Esophagus squamous epithelium (tissue), 5 donors: ENCODE measurements around the gene PSME4. TPM values are rescaled to one million over a fixed set of nuclear protein-coding genes. Genes with fewer than 3 reads are reported as not detected.

Experiments used
- DNase-seq: peaks from one replicate; lab custom pipeline; 2025; lab: John Stamatoyannopoulos, UW
- H3K27ac ChIP-seq, 4 donors: fragments of 200-600 bp; sonication (generic); one replicate each; pipeline ENCODE4 v1.5.1; 2016 to 2019; ENCODE audit warnings: mild to moderate bottlenecking in 1 of 4
- H3K27me3 ChIP-seq, 4 donors: fragments of 200-600 bp; sonication (generic); 1 replicate in 3 of 4; 2 replicates in 1 of 4; pipeline versions ENCODE4 v1.5.1 to v1.6.0; 2017 to 2021; ENCODE audit warnings: antibody characterized with exemption in 1 of 4
- H3K36me3 ChIP-seq, 3 donors: fragments of 200-600 bp; sonication (generic); one replicate each; pipeline ENCODE4 v1.5.1; 2016 to 2019
- H3K4me1 ChIP-seq, 3 donors: fragments of 200-600 bp; sonication (generic); one replicate each; pipeline ENCODE4 v1.5.1; 2017 to 2019
- H3K4me3 ChIP-seq, 4 donors: fragments of 200-600 bp; sonication (generic); 1 replicate in 3 of 4; 2 replicates in 1 of 4; pipeline ENCODE4 v1.5.1; 2016 to 2019; ENCODE audit warnings: mild to moderate bottlenecking in 2 of 4, moderate library complexity in 1 of 4
- H3K9me3 ChIP-seq, 3 donors: fragments of 200-600 bp; sonication (generic); one replicate each; pipeline ENCODE4 v1.5.1; 2016 to 2019
- POLR2A ChIP-seq, 4 donors: fragments of 450-650 bp; IDR thresholded peaks; one replicate each; pipeline ENCODE4 v1.6.1; 2017; ENCODE audit warnings: antibody characterized with exemption in 4 of 4, mild to moderate bottlenecking in 4 of 4, moderate library complexity in 3 of 4
- WGBS, 2 donors: methylation state at CpG; one replicate each; pipeline ENCODE4 v1.1.5; 2018; 5-methylcytosine and 5-hydroxymethylcytosine counted together
- intact Hi-C: fragments of 100-400 bp; cut with DNase I; formaldehyde crosslinking; loops from one replicate; pipeline ENCODE4 v1.15.0; 2022
- total RNA-seq, 4 donors: library from RNA; depleted of rRNA; stranded (reverse); fragments of >200 nt; gene quantifications; one replicate each; pipeline ENCODE4 v1.1.0, GENCODE V29; 2016
- TF ChIP-seq, protein P1 (sequence below), 6 experiments: fragments of 450-650 bp in 4 of 6; fragments of 200-600 bp in 2 of 6; sonication (generic) in 2 of 6; IDR thresholded peaks; one replicate each; pipeline ENCODE4 v1.5.1; 2016 to 2019; ENCODE audit warnings: antibody characterized with exemption in 6 of 6, mild to moderate bottlenecking in 4 of 6, moderate library complexity in 4 of 6
- donor health status: DM: yes; HTN: yes; CAD: no.

The PSME4 gene
- total RNA-seq, 4 donors from 2014 or later: 26.0 to 58.9 (median 44.0) TPM

DNA sequence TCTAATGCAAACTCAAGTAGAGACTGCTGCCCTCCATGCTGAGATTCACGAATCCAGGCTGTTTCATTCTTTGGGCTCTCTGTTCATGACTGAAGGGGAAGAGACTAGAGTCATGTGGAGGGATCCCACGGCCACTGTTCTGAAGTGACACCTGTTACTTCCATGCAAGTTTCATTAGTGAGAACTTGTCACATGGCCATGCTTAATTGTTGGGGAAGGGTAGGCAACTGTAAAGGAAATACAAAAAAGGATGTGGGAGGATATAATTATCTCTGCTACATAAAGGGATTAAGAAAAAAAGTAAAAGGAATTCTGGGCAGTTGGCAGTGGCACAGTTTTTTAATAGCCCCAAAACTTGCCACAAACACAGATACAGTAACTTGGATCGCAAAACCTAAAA lies 28.0 kb upstream of the PSME4 start:
- H3K4me3 ChIP-seq: no peak overlapping the region
- no peaks in the 10 kb centered on the region for H3K36me3 ChIP-seq
- H3K4me1 ChIP-seq: no peaks in the 10 kb centered on the region
- intact Hi-C loops: no loop called here
- H3K27ac ChIP-seq: no peak overlapping the region
- DNase-seq: no peak
- WGBS, 2 donors: 85 to 93% methylated on average over 3 of the region's 3 CpGs
- no peaks in the 10 kb centered on the region for H3K27me3 ChIP-seq
- H3K9me3 ChIP-seq: no peaks in the 10 kb centered on the region
- no peak for TF ChIP-seq POLR2A (IDR thresholded peaks at IDR 0.05)
- TF ChIP-seq, protein P1, sequence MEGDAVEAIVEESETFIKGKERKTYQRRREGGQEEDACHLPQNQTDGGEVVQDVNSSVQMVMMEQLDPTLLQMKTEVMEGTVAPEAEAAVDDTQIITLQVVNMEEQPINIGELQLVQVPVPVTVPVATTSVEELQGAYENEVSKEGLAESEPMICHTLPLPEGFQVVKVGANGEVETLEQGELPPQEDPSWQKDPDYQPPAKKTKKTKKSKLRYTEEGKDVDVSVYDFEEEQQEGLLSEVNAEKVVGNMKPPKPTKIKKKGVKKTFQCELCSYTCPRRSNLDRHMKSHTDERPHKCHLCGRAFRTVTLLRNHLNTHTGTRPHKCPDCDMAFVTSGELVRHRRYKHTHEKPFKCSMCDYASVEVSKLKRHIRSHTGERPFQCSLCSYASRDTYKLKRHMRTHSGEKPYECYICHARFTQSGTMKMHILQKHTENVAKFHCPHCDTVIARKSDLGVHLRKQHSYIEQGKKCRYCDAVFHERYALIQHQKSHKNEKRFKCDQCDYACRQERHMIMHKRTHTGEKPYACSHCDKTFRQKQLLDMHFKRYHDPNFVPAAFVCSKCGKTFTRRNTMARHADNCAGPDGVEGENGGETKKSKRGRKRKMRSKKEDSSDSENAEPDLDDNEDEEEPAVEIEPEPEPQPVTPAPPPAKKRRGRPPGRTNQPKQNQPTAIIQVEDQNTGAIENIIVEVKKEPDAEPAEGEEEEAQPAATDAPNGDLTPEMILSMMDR (IDR thresholded peaks at IDR 0.05): no peak

DNA sequence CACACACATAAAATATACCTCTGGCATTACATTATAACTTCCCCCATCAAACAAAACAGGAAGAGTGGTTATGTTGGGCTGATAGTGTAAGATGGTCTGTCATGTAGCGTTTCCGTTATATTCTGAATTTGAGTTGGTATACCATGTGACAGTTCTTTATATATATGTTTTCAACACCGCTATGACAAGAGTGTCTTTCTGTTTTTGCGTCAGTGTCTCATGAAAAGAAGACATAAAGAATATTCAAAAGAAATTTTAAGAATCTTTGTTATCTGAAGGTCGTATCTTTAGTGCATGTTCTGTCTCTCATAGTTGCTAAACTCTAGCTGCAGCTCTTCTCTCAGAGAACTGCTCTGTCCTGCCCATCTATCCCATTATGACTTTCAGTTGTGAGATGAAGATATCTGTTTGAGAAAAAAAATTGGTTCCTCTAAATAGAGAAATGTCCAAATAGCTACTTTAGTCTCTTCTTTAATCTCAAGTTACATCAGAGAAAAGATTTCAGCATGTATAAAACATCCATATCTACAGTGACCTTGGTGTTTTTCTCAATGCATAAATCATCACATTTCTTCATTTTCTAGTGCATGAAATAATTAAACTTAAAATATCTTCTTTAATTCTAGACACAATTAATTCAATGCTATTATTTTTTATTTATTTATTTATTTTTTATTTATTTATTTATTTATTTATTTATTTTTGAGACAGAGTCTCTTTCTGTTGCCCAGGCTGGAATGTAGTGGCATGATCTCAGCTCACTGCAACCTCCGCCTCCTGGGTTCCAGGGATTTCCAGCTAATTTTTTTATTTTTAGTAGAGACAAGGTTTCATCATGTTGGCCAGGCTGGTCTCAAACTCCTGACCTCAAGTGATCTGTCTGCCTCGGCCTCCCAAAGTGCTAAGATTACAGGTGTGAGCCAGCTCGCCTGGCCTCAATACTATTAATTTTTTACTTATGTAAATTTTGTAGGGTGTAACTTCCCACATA lies 24.3 kb upstream of the PSME4 start:
- no peaks in the 10 kb centered on the region for H3K36me3 ChIP-seq
- H3K9me3 ChIP-seq: no peaks in the 10 kb centered on the region
- no peaks in the 10 kb centered on the region for H3K4me1 ChIP-seq
- WGBS, 2 donors: 83 to 87% methylated on average over 8 of the region's 8 CpGs
- H3K27ac ChIP-seq: no peak overlapping the region
- H3K27me3 ChIP-seq: no peaks in the 10 kb centered on the region
- DNase-seq: no peak
- no peak overlapping the region for H3K4me3 ChIP-seq
- TF ChIP-seq POLR2A (IDR thresholded peaks at IDR 0.05): no peak
- TF ChIP-seq, protein P1 (IDR thresholded peaks at IDR 0.05): no peak
- intact Hi-C loops: no loop called here

DNA sequence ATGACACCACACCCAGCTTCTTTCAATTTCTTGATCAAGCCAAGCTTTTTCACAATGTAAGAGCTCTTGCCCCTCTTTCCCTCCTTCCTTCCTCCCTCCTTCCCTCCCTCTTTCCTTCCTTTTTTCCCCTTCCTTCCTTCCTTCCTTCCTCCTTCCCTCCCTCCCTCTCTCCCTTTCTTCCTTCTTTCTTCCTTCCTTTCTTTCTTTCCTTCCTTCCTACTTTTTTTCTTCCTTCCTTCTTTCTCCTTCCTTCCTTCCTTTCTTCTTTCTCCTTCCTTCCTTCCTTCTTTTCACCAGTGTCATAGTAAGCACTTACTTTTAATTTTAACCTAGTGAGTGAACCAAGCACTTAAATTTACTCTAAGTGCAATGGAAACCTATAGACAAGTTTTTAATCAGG lies 21.2 kb upstream of the PSME4 start:
- no peak for DNase-seq
- intact Hi-C loops: no loop called here
- Histone ChIP-seq H3K4me3 (no peak overlapping the region), H3K4me1 (peaks cover 0 to 18% (median 4%) of the 10 kb centered on the region in 3 donors), H3K9me3 (no peaks in the 10 kb centered on the region), H3K27ac (no peak overlapping the region), H3K36me3 (no peaks in the 10 kb centered on the region), H3K27me3 (no peaks in the 10 kb centered on the region)
- no peak for TF ChIP-seq POLR2A (IDR thresholded peaks at IDR 0.05)
- TF ChIP-seq, protein P1 (IDR thresholded peaks at IDR 0.05): no peak

DNA sequence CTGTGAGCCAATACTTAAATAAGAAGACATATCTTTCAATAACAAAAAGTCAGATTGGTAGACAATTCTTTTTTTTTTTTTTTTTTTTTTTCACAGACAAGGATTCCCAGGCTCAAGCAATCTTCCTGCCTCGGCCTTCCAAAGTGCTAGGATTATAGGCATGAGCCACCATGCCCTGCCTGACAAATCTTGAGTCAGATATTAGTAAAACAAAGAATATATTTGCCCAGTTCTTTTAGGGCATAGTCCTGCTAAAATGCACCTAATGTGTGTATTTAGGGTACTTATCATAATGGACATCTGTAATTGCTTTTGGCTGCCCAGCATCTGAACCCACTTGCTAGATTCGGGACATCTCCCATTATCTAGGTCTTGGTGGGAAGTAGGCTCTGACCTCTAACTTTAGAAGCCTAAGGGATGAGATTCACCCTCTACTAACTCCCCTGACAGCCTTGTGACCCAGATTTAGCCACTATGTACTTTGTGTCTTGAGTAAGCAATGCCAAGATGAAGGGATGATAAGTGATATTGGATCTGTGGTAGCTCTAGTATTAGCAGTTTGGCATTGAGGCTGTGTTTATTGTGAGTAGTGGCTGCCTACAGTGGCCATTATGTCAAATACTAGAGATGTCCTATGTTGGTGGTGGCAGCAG lies 18.5 kb upstream of the PSME4 start:
- H3K9me3 ChIP-seq: no peaks in the 10 kb centered on the region
- H3K4me1 ChIP-seq: peaks cover 0 to 25% (median 4%) of the 10 kb centered on the region in 3 donors
- H3K36me3 ChIP-seq: no peaks in the 10 kb centered on the region
- intact Hi-C loops: no loop called here
- no peak overlapping the region for H3K4me3 ChIP-seq
- no peak overlapping the region for H3K27ac ChIP-seq
- no peak for DNase-seq
- H3K27me3 ChIP-seq: no peaks in the 10 kb centered on the region
- 64 to 66% methylated on average over 2 of the region's 2 CpGs for WGBS, 2 donors
- no peak for TF ChIP-seq POLR2A (IDR thresholded peaks at IDR 0.05)
- TF ChIP-seq, protein P1 (IDR thresholded peaks at IDR 0.05): no peak
